Peyer's patch (tissue), 4 donors: Measurements from ENCODE around the gene LLCFC1. TPM values are rescaled to one million over a fixed set of nuclear protein-coding genes. Genes with fewer than 3 reads are reported as not detected.

ENCODE experiments used
- DNase-seq, 3 donors: peaks; one replicate each; pipeline ENCODE4 v3.0.0-alpha.2; 2017 to 2019
- H3K27ac ChIP-seq, 4 donors: fragments of 200-600 bp; sonication (generic); one replicate each; pipeline ENCODE4 v1.5.1; 2016 to 2019
- H3K27me3 ChIP-seq, 2 donors: fragments of 200-600 bp; sonication (generic); one replicate each; pipeline ENCODE4 v1.5.1; 2019
- H3K36me3 ChIP-seq, 3 donors: fragments of 200-600 bp; sonication (generic); one replicate each; pipeline ENCODE4 v1.5.1; 2016 to 2019
- H3K4me1 ChIP-seq, 4 donors: fragments of 200-600 bp; sonication (generic); one replicate each; pipeline ENCODE4 v1.5.1; 2016 to 2019
- H3K4me3 ChIP-seq, 4 donors: fragments of 200-600 bp; sonication (generic); 1 replicate in 3 of 4; 2 replicates in 1 of 4; pipeline ENCODE4 v1.5.1; 2016 to 2019; ENCODE audit warnings: mild to moderate bottlenecking in 1 of 4
- H3K9me3 ChIP-seq, 4 donors: fragments of 200-600 bp; sonication (generic); one replicate each; pipeline ENCODE4 v1.5.1; 2016 to 2019; ENCODE audit warnings: mild to moderate bottlenecking in 1 of 4
- POLR2A ChIP-seq, 2 donors: fragments of 450-650 bp; IDR thresholded peaks; one replicate each; pipeline ENCODE4 v1.5.1; 2017; ENCODE audit warnings: antibody characterized with exemption in 2 of 2, mild to moderate bottlenecking in 2 of 2, moderate library complexity in 2 of 2
- total RNA-seq, 4 donors: library from RNA; depleted of rRNA; stranded (reverse); fragments of >200 nt; gene quantifications; one replicate each; pipeline ENCODE4 v1.1.0, GENCODE V29; 2016
- TF ChIP-seq, protein P1 (sequence below), 6 experiments: fragments of 450-650 bp in 4 of 6; fragments of 200-600 bp in 2 of 6; sonication (generic) in 1 of 6; IDR thresholded peaks; one replicate each; pipeline ENCODE4 v1.5.1; 2017 to 2019; ENCODE audit warnings: antibody characterized with exemption in 6 of 6, mild to moderate bottlenecking in 3 of 6, moderate library complexity in 1 of 6

The LLCFC1 gene
- total RNA-seq, 4 donors from 2014 or later = not detected

DNA sequence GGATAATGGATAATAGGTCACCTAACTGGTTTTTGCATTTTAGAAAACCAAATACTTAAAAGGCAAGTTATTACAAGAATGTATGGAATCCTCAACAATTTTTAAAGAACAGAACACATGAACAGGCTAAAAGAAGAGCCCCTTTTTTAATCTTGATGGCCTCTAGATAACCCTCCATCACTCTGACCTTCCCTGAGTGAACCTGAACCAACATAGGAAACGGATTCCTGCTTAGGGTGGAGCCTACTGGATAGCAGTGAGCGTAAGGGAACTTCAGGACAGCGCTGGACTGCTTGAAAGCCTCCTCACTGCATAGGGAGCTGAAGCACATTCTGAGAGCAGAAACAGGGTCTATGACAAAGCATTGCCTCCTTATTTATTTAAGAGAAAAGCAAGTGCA lies 26.2 kb upstream of the LLCFC1 start:
- H3K9me3 ChIP-seq = no peaks in the 10 kb centered on the region
- no peak overlapping the region for H3K27ac ChIP-seq
- no peak overlapping the region for H3K4me3 ChIP-seq
- peaks cover 0 to 10% (median 0%) of the 10 kb centered on the region in 4 donors for H3K4me1 ChIP-seq
- no peak for DNase-seq
- H3K36me3 ChIP-seq = no peaks in the 10 kb centered on the region
- no peak for TF ChIP-seq POLR2A (IDR thresholded peaks at IDR 0.05)
- TF ChIP-seq, protein P1, sequence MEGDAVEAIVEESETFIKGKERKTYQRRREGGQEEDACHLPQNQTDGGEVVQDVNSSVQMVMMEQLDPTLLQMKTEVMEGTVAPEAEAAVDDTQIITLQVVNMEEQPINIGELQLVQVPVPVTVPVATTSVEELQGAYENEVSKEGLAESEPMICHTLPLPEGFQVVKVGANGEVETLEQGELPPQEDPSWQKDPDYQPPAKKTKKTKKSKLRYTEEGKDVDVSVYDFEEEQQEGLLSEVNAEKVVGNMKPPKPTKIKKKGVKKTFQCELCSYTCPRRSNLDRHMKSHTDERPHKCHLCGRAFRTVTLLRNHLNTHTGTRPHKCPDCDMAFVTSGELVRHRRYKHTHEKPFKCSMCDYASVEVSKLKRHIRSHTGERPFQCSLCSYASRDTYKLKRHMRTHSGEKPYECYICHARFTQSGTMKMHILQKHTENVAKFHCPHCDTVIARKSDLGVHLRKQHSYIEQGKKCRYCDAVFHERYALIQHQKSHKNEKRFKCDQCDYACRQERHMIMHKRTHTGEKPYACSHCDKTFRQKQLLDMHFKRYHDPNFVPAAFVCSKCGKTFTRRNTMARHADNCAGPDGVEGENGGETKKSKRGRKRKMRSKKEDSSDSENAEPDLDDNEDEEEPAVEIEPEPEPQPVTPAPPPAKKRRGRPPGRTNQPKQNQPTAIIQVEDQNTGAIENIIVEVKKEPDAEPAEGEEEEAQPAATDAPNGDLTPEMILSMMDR (IDR thresholded peaks at IDR 0.05) = no peak
- H3K27me3 ChIP-seq = no peaks in the 10 kb centered on the region

DNA sequence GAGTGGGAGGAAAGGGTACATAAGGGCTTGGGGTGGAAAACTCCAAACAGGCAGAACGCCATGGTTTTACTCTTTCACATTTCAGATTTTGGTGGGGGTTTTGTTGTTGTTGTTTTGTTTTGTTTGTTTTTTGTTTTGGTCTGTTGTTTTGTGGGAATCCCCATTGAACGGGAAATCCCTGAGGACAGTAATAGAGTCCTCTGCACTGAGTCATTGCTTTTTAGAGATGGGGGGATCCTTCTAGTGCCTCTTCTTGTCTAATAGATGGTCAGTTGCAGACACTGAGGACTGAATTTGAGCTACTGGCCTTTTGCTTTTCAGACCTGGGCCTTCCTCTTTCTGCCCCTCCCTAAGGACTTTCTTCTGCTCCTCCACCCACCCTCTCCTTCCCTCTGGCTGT lies 25.7 kb upstream of the LLCFC1 start:
- Histone ChIP-seq H3K4me1 (peaks cover 0 to 10% (median 0%) of the 10 kb centered on the region in 4 donors), H3K36me3 (no peaks in the 10 kb centered on the region), H3K27ac (no peak overlapping the region), H3K27me3 (no peaks in the 10 kb centered on the region), H3K9me3 (no peaks in the 10 kb centered on the region), H3K4me3 (no peak overlapping the region)
- no peak for DNase-seq
- TF ChIP-seq POLR2A (IDR thresholded peaks at IDR 0.05) = no peak
- TF ChIP-seq, protein P1 (IDR thresholded peaks at IDR 0.05) = no peak

DNA sequence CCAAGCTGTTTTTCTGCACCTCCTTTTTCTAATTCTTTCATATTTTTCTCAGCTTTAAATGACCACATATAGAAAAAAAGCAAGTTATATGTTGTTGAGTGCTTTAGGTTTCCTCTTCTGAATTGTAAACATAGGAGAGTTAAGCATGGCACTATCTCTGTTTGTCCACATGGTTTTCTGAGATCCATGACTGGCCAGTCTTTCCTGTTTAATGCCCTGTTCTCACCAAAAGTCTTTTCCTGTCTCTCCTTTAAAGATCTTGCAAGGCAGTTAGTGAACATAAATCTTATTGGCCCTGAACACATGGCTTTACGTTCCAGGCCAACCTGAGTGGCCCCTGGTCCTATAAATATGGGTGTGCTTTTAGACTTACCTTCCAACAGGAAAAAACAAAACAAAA lies 25.2 kb upstream of the LLCFC1 start:
- H3K4me3 ChIP-seq = no peak overlapping the region
- H3K27ac ChIP-seq = no peak overlapping the region
- H3K36me3 ChIP-seq = no peaks in the 10 kb centered on the region
- no peaks in the 10 kb centered on the region for H3K27me3 ChIP-seq
- peaks cover 0 to 8% (median 0%) of the 10 kb centered on the region in 4 donors for H3K4me1 ChIP-seq
- no peaks in the 10 kb centered on the region for H3K9me3 ChIP-seq
- TF ChIP-seq, protein P1 (IDR thresholded peaks at IDR 0.05) = no peak
- no peak for TF ChIP-seq POLR2A (IDR thresholded peaks at IDR 0.05)
- no peak for DNase-seq

DNA sequence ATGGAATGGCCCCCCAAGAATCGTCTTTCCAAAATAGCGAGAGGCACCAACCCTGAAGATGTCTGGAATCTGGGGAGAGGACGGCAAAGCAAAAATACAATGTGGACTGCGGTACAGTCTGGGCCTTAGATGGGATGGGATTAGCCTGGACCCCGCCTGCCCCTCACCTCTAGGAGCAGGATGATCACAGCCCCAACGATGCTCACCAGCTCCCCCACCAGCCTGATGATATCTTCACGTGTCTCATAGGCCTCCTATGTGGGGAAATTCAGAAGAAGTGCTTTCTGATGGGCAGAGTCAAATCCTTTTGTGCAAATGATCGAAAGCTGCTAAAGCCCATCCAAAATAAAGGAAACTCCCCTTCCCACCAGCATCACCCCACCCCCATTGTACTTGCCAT lies 24.0 kb upstream of the LLCFC1 start:
- H3K27me3 ChIP-seq = no peaks in the 10 kb centered on the region
- DNase-seq = no peak

DNA sequence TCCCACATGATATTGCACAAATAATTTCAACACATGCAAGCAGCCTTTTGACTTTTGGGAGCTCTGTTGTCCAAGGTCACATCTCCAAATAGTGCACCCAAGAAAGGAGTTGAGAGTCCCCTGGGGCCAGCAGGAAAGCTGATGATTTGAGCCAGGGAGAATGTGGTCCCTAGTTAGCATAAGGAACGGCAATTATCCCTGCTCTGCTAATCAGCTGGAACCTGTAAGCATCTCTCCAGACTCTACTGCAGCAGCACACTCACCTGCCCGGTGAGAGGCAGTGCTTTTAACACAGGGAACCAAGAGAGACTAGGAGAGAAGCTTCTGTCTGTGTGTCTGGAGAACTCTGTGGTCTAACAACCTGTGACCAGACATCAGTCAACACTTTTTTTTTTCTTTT lies 22.8 kb upstream of the LLCFC1 start:
- no peaks in the 10 kb centered on the region for H3K9me3 ChIP-seq
- TF ChIP-seq, protein P1 (IDR thresholded peaks at IDR 0.05) = no peak
- TF ChIP-seq POLR2A (IDR thresholded peaks at IDR 0.05) = no peak
- no peak for DNase-seq
- no peak overlapping the region for H3K4me3 ChIP-seq
- no peak overlapping the region for H3K27ac ChIP-seq
- H3K36me3 ChIP-seq = no peaks in the 10 kb centered on the region
- no peaks in the 10 kb centered on the region for H3K27me3 ChIP-seq
- no peaks in the 10 kb centered on the region for H3K4me1 ChIP-seq

More for the DNA sequence above, 24.0 kb upstream of the LLCFC1 start:
- Histone ChIP-seq H3K4me3 (no peak overlapping the region), H3K36me3 (no peaks in the 10 kb centered on the region), H3K9me3 (no peaks in the 10 kb centered on the region), H3K27ac (no peak overlapping the region), H3K4me1 (no peaks in the 10 kb centered on the region)
- TF ChIP-seq, protein P1 (IDR thresholded peaks at IDR 0.05) = no peak
- TF ChIP-seq POLR2A (IDR thresholded peaks at IDR 0.05) = no peak

DNA sequence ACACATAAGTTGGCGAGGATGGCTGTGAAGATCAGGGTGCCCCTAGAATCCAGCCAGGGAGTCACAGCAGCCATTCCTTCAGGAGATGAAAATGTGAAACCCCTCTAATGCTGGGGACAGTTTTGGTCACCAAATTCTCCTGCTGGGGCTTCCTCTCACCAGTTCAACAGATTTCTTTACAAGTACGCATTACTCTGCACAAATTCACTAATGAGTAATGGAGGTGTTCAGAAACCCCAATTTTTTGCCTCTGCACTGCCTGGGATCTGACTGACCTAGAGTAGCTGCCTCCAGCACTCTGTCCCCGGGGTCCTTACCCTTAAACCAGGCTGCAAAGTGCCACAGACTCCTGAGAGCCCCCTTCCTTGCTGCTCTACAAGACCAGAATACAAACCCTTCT lies 21.8 kb upstream of the LLCFC1 start:
- Histone ChIP-seq H3K4me3 (no peak overlapping the region), H3K27ac (no peak overlapping the region), H3K36me3 (no peaks in the 10 kb centered on the region), H3K4me1 (no peaks in the 10 kb centered on the region), H3K27me3 (no peaks in the 10 kb centered on the region), H3K9me3 (no peaks in the 10 kb centered on the region)
- DNase-seq = no peak
- TF ChIP-seq, protein P1 (IDR thresholded peaks at IDR 0.05) = no peak
- no peak for TF ChIP-seq POLR2A (IDR thresholded peaks at IDR 0.05)
